ENCODE data around the gene TENM4. TPM values are rescaled to one million over a fixed set of nuclear protein-coding genes. Genes with fewer than 3 reads are reported as not detected.

TENM4 gene
- total RNA-seq, 1 experiment from 2014 or later, result 0.39 TPM

GRCh38 chr11:79206951-79207350, 233.9 kb downstream of the TENM4 start:
- no peak for DNase-seq (ENCODE audit: low read depth, low spot score)
- POLR2A ChIA-PET, result no interaction called here
- no peak for ATAC-seq
- Histone ChIP-seq H3K27ac (ENCODE audit: low read length) (no peak overlapping the region), H3K9me3 (ENCODE audit: control insufficient read depth, insufficient read depth, low read depth, low read length) (no peaks in the 10 kb centered on the region), H3K27me3 (ENCODE audit: control insufficient read depth, insufficient read depth, low read length) (0 out of 2 replicates have a peak, but pooled peaks cover 6% of the 10 kb centered on the region), H3K36me3 (ENCODE audit: control insufficient read depth, insufficient read depth, low read length) (no peaks in the 10 kb centered on the region), H3K4me3 (ENCODE audit: low read depth in 2 of 2, low read length in 2 of 2) (no peak overlapping the region), H3K4me1 (ENCODE audit: control insufficient read depth, insufficient read depth, low read length) (no peaks in the 10 kb centered on the region)
- no TSS peak for BruUV-seq (replicated peaks)
- CTCF ChIA-PET, result no interaction called here
- in situ Hi-C loops (cut with HindIII; ENCODE audit: low pct_unique_long_range_greater_than_20kb, low sequenced_read_pairs) (no loop called here), intact Hi-C loops (cut with micrococcal nuclease; ENCODE audit: unreplicated experiment) (no loop called here)
- TF ChIP-seq SIN3A (IDR thresholded peaks at IDR 0.05; ENCODE audit: borderline replicate concordance, insufficient read depth, low read depth, low read length) (no peak), POLR2AphosphoS5 (IDR thresholded peaks at IDR 0.05; ENCODE audit: low read depth, low read length) (no peak), TCF7L2 (IDR thresholded peaks at IDR 0.05; ENCODE audit: low read depth, low read length) (no peak)
- TF ChIP-seq, protein P1, sequence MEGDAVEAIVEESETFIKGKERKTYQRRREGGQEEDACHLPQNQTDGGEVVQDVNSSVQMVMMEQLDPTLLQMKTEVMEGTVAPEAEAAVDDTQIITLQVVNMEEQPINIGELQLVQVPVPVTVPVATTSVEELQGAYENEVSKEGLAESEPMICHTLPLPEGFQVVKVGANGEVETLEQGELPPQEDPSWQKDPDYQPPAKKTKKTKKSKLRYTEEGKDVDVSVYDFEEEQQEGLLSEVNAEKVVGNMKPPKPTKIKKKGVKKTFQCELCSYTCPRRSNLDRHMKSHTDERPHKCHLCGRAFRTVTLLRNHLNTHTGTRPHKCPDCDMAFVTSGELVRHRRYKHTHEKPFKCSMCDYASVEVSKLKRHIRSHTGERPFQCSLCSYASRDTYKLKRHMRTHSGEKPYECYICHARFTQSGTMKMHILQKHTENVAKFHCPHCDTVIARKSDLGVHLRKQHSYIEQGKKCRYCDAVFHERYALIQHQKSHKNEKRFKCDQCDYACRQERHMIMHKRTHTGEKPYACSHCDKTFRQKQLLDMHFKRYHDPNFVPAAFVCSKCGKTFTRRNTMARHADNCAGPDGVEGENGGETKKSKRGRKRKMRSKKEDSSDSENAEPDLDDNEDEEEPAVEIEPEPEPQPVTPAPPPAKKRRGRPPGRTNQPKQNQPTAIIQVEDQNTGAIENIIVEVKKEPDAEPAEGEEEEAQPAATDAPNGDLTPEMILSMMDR (IDR thresholded peaks at IDR 0.05), result no peak
- TF ChIP-seq, protein P2, sequence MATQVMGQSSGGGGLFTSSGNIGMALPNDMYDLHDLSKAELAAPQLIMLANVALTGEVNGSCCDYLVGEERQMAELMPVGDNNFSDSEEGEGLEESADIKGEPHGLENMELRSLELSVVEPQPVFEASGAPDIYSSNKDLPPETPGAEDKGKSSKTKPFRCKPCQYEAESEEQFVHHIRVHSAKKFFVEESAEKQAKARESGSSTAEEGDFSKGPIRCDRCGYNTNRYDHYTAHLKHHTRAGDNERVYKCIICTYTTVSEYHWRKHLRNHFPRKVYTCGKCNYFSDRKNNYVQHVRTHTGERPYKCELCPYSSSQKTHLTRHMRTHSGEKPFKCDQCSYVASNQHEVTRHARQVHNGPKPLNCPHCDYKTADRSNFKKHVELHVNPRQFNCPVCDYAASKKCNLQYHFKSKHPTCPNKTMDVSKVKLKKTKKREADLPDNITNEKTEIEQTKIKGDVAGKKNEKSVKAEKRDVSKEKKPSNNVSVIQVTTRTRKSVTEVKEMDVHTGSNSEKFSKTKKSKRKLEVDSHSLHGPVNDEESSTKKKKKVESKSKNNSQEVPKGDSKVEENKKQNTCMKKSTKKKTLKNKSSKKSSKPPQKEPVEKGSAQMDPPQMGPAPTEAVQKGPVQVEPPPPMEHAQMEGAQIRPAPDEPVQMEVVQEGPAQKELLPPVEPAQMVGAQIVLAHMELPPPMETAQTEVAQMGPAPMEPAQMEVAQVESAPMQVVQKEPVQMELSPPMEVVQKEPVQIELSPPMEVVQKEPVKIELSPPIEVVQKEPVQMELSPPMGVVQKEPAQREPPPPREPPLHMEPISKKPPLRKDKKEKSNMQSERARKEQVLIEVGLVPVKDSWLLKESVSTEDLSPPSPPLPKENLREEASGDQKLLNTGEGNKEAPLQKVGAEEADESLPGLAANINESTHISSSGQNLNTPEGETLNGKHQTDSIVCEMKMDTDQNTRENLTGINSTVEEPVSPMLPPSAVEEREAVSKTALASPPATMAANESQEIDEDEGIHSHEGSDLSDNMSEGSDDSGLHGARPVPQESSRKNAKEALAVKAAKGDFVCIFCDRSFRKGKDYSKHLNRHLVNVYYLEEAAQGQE (IDR thresholded peaks at IDR 0.05; ENCODE audit: insufficient read depth in 1 of 2, low read depth in 2 of 2, low read length in 1 of 2), result no peak

- BruUV-seq (replicated peaks), result no TSS peak
- no peaks in the 10 kb centered on the region for H3K4me1 ChIP-seq (ENCODE audit: control insufficient read depth, insufficient read depth, low read length)
- no peaks in the 10 kb centered on the region for H3K9me3 ChIP-seq (ENCODE audit: control insufficient read depth, insufficient read depth, low read depth, low read length)
Measured at GRCh38 chr11:79205786-79206185, 235.0 kb downstream of the TENM4 start.

More at GRCh38 chr11:79205786-79206185, 235.0 kb downstream of the TENM4 start:
- Histone ChIP-seq H3K27ac (ENCODE audit: low read length) (no peak overlapping the region), H3K4me3 (ENCODE audit: low read depth in 2 of 2, low read length in 2 of 2) (no peak overlapping the region), H3K36me3 (ENCODE audit: control insufficient read depth, insufficient read depth, low read length) (no peaks in the 10 kb centered on the region), H3K27me3 (ENCODE audit: control insufficient read depth, insufficient read depth, low read length) (0 out of 2 replicates have a peak, but pooled peaks cover 6% of the 10 kb centered on the region)
- CTCF ChIA-PET, result no interaction called here
- intact Hi-C loops (cut with micrococcal nuclease; ENCODE audit: unreplicated experiment) (no loop called here), in situ Hi-C loops (cut with HindIII; ENCODE audit: low pct_unique_long_range_greater_than_20kb, low sequenced_read_pairs) (no loop called here)
- no peak for ATAC-seq
- POLR2A ChIA-PET, result no interaction called here
- no peak for DNase-seq (ENCODE audit: low read depth, low spot score)
- TF ChIP-seq, protein P1 (IDR thresholded peaks at IDR 0.05), result no peak
- TF ChIP-seq SIN3A (IDR thresholded peaks at IDR 0.05; ENCODE audit: borderline replicate concordance, insufficient read depth, low read depth, low read length) (no peak), POLR2AphosphoS5 (IDR thresholded peaks at IDR 0.05; ENCODE audit: low read depth, low read length) (no peak), TCF7L2 (IDR thresholded peaks at IDR 0.05; ENCODE audit: low read depth, low read length) (no peak)
- TF ChIP-seq, protein P2 (IDR thresholded peaks at IDR 0.05; ENCODE audit: insufficient read depth in 1 of 2, low read depth in 2 of 2, low read length in 1 of 2), result no peak
